NCI-H1694 treated with DMSO at 0.1 percent for 48 hours (cell line): ENCODE measurements around the gene TFAP2E.

ENCODE experiments used
- DNase-seq: peaks from one replicate; lab custom pipeline; 2025; lab: John Stamatoyannopoulos, UW

Gene TFAP2E

DNA sequence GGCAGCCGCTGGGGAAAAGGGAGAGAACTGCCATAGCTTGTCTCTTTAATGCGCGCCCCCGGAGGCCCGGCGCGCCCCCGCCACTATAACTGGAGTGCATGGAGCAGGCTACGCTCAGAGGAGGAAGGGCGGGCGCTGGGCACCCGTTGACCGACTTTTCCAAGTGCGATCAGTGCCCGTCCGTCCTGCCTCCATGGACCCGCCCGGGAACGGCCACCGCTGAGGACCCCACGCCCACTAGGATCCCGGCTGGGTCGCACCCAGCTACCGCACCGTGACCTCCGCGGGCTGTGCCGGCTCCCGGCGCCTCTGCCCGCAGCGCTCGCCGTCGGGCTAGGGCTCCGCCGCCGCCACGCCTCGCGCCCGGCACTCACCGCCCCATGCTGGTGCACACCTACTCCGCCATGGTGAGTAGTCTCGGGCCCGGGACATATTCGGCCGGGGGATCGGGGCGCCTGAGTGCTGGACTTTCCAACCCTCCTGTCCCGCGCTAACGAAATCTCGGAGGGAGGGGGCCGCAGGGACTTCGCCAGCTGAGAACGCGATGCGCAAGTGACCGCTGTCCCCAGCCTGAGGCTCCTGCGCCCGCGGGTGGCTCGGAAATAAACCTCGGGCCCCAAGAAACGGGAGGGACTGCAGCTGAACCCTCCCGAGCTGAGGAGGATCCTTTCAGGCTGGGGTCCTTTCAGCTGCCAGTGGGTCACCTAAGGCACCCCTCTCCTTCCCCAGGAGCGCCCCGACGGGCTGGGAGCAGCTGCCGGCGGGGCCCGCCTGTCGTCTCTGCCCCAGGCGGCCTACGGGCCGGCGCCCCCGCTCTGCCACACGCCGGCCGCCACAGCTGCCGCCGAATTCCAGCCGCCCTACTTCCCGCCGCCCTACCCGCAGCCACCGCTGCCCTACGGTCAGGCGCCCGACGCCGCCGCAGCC, at the start of gene TFAP2E:
TFAP2E (plus strand) TSS at position 117 of the 927 bp plus-strand sequence; CDS start at position 381, 264 bp downstream.
- peak; percentile 8 for DNase-seq

DNA sequence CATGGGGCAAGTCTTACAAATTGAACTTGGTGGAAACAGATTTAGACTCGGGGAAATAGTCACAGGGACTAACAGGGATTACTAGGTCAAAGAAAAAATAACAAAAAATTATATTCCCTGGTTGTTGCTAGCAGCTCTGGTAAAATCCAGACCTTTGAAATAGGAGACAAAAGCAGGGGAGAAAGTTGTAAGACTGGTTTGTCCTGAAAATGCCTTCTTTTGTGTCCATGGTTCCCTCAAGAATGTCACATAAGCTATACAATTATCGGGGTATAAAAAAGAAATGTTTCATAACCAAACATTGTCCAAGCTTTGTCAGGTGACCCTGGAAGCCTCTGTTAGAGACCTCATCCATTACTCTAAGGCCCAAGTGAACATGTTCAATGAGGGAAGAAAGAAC, 49.0 kb upstream of the TFAP2E start:
- DNase-seq = no peak

DNA sequence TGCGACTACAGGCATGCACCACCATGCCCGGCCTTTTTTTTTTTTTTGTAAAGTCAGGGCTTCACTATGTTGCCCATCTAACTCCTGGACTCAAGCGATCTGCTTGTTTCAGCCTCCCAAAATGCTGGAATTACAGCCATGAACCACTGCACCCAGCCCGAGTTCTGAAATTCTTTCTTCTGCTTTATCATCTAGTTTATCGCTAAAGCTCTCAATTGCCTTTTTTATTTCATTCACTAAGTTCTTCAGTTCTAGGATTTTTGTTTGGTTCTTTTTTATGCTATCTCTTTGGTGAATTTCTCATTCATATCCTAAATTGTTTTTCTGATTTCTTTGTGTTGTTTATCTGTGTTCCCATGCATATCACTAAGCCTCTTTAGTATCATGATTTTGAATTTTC, 42.9 kb upstream of the TFAP2E start:
- no peak for DNase-seq

DNA sequence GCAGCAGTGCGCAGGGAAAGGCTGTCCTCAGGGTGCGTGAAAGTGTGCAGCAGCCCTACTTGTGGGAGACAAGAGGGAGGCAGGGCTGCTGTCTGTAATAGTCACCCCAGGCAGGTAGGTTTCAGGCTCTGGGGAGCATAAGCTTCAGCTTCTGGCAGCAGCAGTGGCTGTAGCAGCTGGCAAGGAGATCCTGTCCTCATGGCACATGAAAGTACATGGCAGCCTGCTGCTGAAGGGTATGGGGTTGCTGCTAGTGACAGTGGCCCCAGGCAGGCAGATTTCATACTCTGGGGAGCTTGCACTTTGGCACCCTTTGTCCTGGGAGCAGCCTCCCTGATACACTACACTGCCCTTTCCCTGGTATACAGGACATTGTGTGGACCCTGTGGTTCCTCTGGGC, 42.2 kb upstream of the TFAP2E start:
- no peak for DNase-seq

DNA sequence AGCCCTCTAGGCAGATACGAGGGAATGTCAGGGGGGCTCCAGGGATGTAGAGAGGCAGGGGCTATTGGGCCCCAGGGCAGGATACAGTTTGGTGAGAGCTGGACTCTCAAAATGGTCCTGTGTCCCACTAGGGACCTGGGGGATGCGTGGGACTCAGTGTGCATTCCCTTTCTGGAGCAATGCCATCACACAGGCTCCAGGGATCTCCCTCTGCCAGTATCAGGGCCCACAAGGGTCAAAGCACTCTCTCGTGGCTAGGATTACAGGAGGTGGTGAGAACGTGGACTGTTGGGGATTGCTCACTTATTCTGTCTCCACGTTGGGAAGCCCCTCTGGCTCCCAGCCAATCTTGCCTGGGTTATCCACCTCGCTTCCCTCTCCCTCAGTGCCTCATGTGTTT, 41.7 kb upstream of the TFAP2E start:
- DNase-seq = no peak

DNA sequence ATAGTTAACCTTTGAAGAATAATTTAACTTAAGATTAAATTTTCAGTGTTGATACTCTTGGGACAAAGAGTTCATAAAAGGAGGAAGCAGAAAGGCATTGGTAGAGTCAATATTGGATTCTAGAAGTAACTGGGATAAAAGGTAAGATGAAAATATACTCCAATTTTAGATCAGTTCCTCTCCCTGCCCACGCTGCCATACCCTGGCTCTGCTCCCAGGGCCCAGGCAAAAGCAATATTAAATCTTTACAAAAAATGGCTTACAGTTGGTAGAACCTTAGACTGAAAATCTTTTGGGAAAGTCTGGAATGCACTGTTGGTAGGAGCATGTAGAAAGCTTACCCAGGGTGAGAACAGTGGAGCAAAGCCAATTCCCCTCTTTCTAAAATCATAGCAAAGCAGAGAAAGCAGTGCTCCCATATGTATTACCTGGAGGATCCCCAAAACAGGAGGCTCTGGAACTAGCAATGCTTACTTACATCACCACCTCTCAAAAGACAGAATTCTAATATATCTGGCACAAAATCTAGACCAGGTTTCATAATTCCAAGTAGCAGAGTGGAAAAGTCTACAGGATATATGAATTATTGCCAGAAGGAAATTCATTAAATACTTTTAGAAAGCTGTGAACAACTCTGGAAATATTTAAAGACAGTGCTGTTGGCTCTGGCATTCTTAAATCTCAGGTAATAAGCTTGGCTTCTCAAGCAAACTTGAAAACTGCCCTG, 40.5 kb upstream of the TFAP2E start:
- DNase-seq = no peak

DNA sequence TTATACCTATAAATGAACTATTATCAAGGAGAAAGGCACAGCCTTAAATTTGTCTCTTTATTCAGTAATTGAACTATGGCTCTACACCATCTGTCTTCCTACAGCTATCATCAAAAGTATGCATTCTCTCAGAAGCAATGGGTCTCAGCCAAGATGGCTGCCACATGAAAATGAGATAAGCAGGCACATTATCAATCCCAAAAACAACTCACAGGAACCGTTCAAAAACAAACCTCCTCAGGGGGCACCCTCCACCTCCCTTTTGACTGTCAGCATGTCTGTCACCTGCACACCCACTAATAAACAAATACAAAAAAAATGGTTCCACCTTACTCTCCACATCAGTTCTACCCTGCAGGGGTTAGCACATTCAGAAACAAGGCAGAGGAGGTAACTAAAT, 39.5 kb upstream of the TFAP2E start:
- DNase-seq = no peak

DNA sequence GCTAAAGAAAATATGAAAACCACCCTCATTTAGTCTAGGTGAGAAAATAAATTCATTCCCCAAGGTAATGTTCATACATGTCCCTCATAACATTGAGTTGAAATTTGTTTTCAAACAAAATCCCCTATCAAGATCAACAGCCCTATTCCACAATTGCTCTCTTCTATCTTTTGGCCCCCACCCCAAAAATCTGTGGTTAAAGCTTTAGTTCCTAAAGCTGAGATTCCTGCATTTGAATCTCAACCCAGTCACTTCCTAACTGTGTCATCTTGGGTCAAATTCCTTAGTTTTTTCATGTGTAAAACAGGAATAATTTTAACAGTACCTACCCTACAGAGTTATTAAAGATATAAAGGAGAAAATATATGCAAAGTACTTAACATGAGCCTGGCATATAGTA, 37.9 kb upstream of the TFAP2E start:
- no peak for DNase-seq

DNA sequence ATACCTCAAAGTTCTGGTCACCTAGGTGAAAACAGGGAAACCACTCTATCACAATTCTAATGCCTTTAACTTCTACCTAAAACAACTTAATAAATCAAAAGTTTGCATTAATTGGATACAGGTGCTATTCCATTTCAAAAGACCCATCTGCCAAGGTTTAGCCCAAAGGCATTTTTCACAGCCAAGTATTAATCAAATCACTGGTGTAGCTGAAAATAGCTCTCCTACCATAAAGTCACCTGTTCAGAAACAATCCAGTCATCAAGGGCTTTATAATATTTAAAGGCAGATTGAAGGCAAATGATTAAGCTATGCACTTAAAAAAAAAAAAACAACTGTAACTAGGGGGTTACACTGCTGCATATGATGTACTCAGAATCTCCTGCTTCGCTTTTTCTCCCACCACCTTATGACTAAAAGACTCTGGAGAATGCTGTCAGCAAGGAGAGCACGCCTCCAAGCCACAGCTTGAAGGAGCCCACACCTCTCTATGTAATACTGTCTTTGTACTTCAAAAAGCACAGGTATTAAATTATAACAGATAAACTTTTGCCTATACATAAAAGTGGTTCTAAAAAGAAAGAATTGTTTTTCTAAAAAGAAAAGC, 36.5 kb upstream of the TFAP2E start:
- no peak for DNase-seq

DNA sequence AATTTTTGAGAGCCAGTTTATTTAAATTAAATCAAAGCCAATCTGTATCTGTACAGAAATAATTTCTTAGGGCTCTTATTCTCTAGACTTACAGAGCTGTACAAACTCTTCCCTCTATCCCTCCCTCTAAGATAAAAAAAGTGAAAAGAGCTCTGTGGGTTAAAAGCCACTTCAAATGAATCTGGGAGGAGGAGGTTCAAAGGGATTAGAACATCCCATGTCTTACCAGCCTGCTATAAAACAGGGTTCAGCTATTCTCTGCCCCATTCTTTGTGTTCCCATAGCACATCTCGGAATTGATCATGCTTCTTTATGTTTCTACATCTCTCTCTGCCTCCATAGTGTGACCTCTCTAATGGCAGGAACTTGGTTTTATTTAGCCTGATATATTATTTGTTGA, 35.3 kb upstream of the TFAP2E start:
- no peak for DNase-seq

DNA sequence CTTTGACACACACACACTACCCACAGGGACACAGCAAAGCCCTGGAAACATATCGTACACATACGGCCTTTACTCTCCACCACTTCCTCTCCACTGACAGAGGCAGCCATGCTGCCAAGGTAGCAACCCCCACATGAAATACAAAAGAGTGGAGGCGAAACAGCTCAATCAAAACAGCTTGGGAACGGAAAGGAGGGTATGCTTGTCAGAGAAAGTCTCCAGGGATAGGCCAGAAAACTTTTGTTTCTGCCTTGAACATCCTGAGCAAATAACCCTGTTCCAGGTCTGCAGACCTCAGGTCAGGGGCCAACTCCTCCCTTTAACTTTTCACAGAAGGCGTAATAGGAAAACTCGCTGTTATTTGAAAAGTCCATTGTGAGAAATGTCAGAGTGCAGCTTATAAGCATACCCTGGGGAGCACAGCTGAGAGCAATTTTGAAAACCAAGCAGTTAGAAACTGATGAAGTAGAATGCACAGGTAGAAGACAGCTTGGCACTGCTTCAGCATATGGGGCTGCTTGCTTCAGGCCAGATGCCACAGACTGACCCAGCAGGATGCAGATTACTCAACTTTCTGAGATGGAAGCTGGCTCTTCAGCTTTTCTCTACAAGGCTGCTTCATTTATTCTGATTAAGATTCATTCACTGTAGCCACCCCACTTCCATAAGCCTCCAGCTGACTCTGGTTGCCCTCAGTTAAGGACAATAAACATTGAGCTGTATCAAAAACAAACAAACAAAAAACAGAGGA, 33.9 kb upstream of the TFAP2E start:
- no peak for DNase-seq

DNA sequence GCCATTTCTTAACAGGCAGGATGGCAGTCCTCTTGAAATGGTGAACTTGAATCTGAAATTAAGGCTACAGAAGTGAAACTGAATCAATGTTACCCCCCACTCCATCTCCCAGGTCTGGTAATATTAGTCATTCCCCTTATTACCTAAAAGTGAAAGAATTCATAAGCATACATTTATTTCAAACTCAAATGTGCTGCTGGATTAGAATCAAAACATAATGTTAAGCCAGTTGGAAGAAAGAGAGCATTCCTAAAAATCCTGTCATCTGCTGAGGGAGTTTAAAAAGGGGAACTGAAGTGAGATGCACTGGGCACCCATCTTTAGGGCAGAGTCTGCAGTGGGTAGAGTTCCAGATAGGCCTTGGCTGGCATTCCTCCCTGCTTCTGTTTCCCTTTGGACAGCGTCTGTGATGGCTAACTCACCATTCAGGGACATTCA, 33.3 kb upstream of the TFAP2E start:
- no peak for DNase-seq

DNA sequence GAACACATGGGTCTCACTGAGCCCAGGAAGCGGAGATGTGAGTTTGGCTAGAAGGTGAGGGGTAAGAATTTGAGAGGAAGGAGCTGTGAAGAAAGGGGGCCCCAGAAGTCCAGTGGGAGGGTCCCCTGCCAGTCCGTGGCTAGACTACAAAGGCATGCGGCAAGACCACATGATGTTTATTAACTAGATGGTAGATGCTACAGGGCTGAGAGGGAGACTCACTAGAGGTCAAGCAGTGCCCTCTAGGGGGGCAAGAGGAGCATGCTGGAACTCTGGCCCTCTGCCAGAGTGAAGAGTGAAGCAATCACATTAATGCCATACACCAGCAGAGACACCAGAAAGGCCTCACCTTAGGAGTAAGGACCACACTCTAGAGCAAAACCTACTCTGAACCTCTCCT, 28.1 kb upstream of the TFAP2E start:
- DNase-seq = peak; percentile 19

DNA sequence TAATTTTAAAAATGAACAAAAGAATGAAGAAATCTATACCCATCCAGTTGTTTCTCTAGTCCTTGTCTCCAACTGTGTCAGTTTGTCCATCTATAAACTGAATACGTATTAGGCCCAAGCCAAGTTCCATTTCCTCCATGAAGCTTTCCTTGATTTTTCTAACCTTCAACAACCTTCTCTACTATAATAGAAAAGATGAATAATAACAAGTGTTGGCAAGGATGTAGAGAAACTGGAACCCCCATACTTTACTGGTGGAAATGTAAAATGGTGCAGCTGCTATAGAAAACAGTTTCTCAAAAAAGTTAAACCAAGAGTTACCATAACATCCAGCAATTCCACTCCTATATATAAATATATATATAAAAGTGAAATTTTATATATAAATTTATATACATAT, 26.5 kb upstream of the TFAP2E start:
- no peak for DNase-seq

DNA sequence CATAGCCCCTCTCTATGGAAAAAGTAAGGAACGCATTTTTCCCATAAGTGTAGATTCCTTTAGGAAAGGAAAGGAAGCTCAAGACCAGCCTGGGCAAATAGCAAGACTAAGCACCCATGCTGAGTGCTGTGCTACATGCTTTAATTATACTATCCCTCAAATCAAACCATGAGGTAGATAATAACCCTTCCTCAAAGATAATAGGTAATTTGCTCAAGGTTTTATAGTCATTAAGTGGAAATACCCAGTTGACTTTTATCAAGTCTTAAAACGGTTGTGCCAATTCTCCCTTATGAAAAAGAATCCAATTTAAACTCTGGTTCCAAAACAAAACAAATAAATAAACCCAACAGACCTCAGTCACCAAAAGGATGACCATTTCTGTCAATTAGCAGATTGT, 19.3 kb upstream of the TFAP2E start:
- DNase-seq = no peak

DNA sequence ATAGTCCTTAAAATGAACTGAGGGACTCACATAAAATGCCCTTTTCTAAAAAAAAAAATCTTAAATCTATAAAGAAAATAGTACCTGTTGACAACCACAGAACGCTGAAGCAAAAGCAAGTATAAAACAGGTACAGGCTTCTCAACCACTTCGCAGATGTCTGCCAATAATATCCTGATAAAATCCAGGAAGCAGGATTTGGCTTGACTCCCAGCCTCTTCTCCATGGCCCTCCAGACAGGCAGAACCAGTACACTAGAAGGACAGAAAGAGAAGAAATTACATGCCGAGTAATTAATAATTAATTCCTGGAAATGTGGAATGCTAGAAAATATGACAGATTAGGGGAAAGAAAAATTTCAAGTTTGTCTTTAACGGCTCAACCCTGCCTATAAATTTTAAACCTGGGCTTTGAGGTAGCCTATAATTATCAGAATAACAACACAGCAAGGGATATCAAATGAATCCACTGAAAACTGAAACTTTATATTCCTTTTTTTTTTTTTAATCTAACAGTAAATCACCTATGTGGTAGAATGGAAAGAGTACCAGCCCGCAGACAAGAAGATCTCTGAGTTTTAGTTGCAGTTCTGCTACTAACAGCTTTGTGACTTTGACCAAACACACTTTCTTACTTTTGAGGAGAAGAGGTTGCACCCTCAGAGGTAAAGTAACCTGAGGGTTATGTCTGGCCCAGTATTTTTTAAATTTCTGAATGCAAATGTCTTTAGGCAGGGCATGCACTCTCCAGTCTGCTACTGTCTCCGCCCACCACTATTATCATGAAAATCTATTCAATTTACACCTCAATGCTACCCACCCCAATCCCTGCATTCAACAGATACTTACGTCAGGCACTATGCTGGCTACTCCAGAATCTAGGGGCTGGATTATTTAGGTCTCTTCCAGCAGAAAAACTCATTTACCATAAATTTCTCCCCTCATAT, 18.6 kb upstream of the TFAP2E start:
- DNase-seq = no peak

DNA sequence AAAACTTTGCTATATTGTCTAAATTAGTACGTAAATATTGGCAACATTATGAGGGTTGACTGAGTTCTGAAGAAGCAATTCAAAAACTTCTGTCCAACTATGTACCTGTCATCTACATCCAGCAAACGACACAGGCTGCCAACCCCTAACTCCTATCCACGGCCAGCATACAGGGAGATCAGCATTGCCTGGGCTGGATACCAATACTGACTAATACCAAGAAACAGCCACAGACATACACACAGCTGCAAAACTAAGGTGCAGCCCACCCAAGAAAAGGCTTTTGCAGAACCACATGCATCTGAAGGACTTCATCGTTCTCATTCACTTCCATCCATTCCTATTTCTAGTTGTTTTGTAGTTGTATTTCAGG, 17.9 kb upstream of the TFAP2E start:
- DNase-seq = no peak

DNA sequence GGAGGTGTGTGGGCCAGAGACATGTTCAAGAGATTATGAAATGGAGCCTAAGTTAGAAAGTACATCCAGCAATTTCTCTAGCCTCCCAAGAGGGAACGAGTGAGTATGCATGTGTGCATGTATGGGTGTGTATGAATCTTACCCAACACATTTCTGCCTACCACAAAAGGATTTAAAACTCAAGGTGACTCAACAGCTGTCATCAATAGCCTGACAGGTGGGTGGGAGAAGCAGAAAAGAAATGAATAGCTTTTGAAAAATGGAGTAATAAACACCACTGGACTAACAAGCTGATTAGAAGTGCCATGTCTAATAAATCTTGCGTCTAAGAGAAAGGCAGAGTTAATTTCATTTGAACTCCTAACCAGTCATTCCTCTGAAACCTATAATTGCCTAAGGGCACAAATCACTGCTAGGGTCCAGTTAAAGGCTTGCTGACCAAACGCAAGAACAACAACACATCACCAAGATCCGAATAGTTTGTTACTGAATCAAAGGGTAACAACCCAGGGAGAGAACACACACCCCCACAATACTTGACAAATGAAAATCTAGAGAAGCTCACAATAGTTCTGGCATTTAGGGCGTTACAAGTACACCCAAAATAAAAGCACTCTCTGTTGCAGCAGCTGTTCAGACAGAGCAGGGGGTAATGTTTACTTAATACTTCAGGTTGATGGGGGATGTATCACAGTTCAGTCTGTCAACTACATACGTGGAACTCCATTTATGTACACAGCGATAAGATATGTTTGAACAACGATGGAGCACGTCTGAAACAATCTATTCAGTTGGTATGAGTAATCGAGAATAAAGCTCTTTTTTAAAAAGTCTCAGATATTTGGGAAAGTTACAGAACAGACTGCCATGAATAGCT, 17.3 kb upstream of the TFAP2E start:
- peak; percentile 28 for DNase-seq

DNA sequence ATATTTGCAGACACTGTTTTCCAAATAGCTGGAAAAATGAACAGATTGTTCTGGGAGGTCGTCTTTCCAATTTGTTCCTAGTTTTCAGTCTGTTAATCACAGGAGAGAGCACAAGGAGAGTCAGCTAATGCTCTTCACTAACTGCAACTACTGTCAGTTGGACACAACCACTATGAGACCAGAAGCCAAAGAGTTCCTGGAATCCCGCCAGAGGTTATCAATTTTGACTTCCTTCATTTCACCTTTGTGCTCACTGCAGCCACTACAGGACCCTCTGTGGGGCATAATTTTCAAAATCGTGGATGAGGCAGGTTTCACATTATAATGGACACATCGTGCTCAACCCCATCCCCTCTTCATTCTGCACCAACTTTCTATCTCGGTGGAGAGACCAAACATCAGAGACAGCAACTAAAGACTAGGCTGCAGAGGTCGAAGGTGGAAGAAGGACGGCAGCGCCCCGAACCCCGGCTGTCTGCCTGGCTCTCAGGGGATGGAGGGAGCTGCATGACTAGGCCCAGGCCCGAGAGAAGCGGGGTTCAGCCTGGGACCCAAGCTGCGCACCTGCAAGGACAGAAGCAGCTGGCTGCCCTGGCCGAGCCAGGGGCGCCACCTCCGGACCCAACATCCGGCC, 16.5 kb upstream of the TFAP2E start:
- DNase-seq = no peak
